ENCODE data around the gene LCLAT1.

GRCh38 chr2:30652271-30652915 lies 205.3 kb downstream of the LCLAT1 start:
- TF ChIP-seq CTCF (IDR thresholded peaks at IDR 0.05) (no peak), POLR2A (IDR thresholded peaks at IDR 0.05) (no peak), POLR2AphosphoS5 (IDR thresholded peaks at IDR 0.05) (no peak), EP300 (IDR thresholded peaks at IDR 0.05) (no peak)

Measured in suprapubic skin (tissue), 4 donors.